Fibroblast of villous mesenchyme (primary cell): Measurements from ENCODE around the gene FAM209A. TPM values are rescaled to one million over a fixed set of nuclear protein-coding genes. Genes with fewer than 3 reads are reported as not detected.
"Not testable (repeated sequence)": the region's sequence is repeated elsewhere in the genome, so short reads cannot be mapped to it uniquely, and the experiment has no call there.

Source experiments
- DNase-seq: peaks from one replicate; pipeline ENCODE4 v3.0.0-alpha.2; 2010; ENCODE audit warnings: low read depth
- H3K4me3 ChIP-seq: 2 replicates; pipeline ENCODE4 v1.5.1; 2011; ENCODE audit warnings: low read depth, mild to moderate bottlenecking, low read length
- CTCF ChIP-seq: IDR thresholded peaks from 2 replicates; pipeline ENCODE4 v1.5.1; 2012; ENCODE audit warnings: low read depth, mild to moderate bottlenecking, low read length; ENCODE audit not compliant: insufficient read depth
- total RNA-seq: library from RNA; depleted of rRNA; stranded (reverse); fragments of >200 nt; gene quantifications from 2 replicates; pipeline ENCODE4 v1.2.3, GENCODE V29; 2012

FAM209A gene
- total RNA-seq = not detected in 2 replicates

- H3K4me3 ChIP-seq, DNase-seq: not testable (repeated sequence)
Measured at GRCh38 chr20:56524444-56524843, at the start of gene FAM209A. Gene FAM209A (plus strand): TSS chr20:56524744. CDS start chr20:56524809, 65 bp downstream.

- no peak for TF ChIP-seq CTCF
- H3K4me3 ChIP-seq = no peak overlapping the region
- DNase-seq = no peak
Measured at GRCh38 chr20:56483970-56484369, 40.6 kb upstream of the FAM209A start.

GRCh38 chr20:56487216-56487615 is 37.3 kb upstream of the FAM209A start:
- no peak for TF ChIP-seq CTCF
- H3K4me3 ChIP-seq = no peak overlapping the region
- DNase-seq = no peak

GRCh38 chr20:56488566-56488965 is 36.0 kb upstream of the FAM209A start:
- DNase-seq = no peak
- no peak overlapping the region for H3K4me3 ChIP-seq
- no peak for TF ChIP-seq CTCF

- DNase-seq = no peak
- H3K4me3 ChIP-seq = no peak overlapping the region
- TF ChIP-seq CTCF = no peak
Measured at GRCh38 chr20:56501116-56501515, 23.4 kb upstream of the FAM209A start.

- no peak for TF ChIP-seq CTCF
- no peak for DNase-seq
- H3K4me3 ChIP-seq = no peak overlapping the region
Measured at GRCh38 chr20:56503916-56504315, 20.6 kb upstream of the FAM209A start.

- H3K4me3 ChIP-seq = no peak overlapping the region
- DNase-seq = peak; percentile 5
- peak; percentile 61 for TF ChIP-seq CTCF
Measured at GRCh38 chr20:56504373-56505005, 20.1 kb upstream of the FAM209A start.
